HepG2 (cell line): ENCODE results near the gene CNTROB. TPM values are rescaled to one million over a fixed set of nuclear protein-coding genes. Genes with fewer than 3 reads are reported as not detected.
A peak's percentile ranks its signal among the peaks of the same experiment; 100 is the strongest.

Experiments
- AGO2 ChIP-seq: fragments of 200-400 bp; formaldehyde crosslinking; optimal IDR thresholded peaks from 2 replicates; pipeline ENCODE3; 2017; ENCODE audit warnings: mild to moderate bottlenecking, low read depth, low read length, moderate library complexity
- CENPBD1 ChIP-seq: sonication (generic); formaldehyde crosslinking; IDR thresholded peaks from 2 replicates; pipeline ENCODE4 v1.8.0; 2022; ENCODE audit warnings: missing genetic modification reagents, low read depth, mild to moderate bottlenecking, borderline replicate concordance
- PHF8 ChIP-seq: sonication (generic); formaldehyde crosslinking; IDR thresholded peaks from 2 replicates; pipeline ENCODE4 v1.5.0; 2020; ENCODE audit warnings: missing genetic modification reagents
- PLSCR1 ChIP-seq: sonication (generic); formaldehyde crosslinking; IDR thresholded peaks from 2 replicates; pipeline ENCODE4 v1.5.0; 2020; ENCODE audit warnings: missing genetic modification reagents, mild to moderate bottlenecking, borderline replicate concordance
- ZMYM2 ChIP-seq: sonication (generic); formaldehyde crosslinking; IDR thresholded peaks from 2 replicates; pipeline ENCODE4 v1.8.0; 2022; ENCODE audit warnings: mild to moderate bottlenecking, missing genetic modification reagents
- ZNF333 ChIP-seq: sonication (generic); formaldehyde crosslinking; IDR thresholded peaks from 2 replicates; pipeline ENCODE4 v1.4.0; 2020; ENCODE audit warnings: mild to moderate bottlenecking, missing genetic modification reagents, borderline replicate concordance
- ZNF44 ChIP-seq: sonication (generic); formaldehyde crosslinking; IDR thresholded peaks from 2 replicates; pipeline ENCODE4 v1.5.1; 2020; ENCODE audit warnings: mild to moderate bottlenecking, missing genetic modification reagents
- ZNF891 ChIP-seq: sonication (generic); formaldehyde crosslinking; IDR thresholded peaks from 2 replicates; pipeline ENCODE4 v1.5.0; 2020; ENCODE audit warnings: mild to moderate bottlenecking, missing genetic modification reagents
- polyA plus RNA-seq, 8 experiments: library from polyadenylated mRNA; depleted of rRNA in 3 of 8; stranded (reverse) in 7 of 8; unstranded in 1 of 8; fragments of >200 nt; fragmentation: Illumina TruSeq in 4 of 8; extraction: Trizol in 4 of 8; gene quantifications; 2 replicates each; pipeline versions ENCODE4 v1.2.1 to v1.2.3, GENCODE V29; 2011 to 2016; ENCODE audit warnings: low read depth in 4 of 8, missing spikeins in 1 of 8, mixed read lengths in 1 of 8; ENCODE audit not compliant: insufficient read depth in 1 of 8
- total RNA-seq, 5 experiments: library from RNA; depleted of rRNA; stranded (reverse); fragments of >200 nt; fragmentation: Illumina TruSeq; extraction: Trizol; gene quantifications; 2 replicates each; pipeline ENCODE4 v1.2.3, GENCODE V29; 2016; ENCODE audit warnings: low read depth in 1 of 5
- TF ChIP-seq, protein P1 (sequence below), 2 experiments: fragments of 450-650 bp in 1 of 2; sonication (generic) in 1 of 2; formaldehyde crosslinking in 1 of 2; IDR thresholded peaks; 2 replicates each; pipeline versions ENCODE4 v1.6.1 to v1.8.0; 2016 to 2022; ENCODE audit warnings: antibody characterized with exemption in 1 of 2, mild to moderate bottlenecking in 1 of 2, missing genetic modification reagents in 1 of 2
- TF ChIP-seq, protein P2 (sequence below): IDR thresholded peaks from 2 replicates; pipeline ENCODE4 v1.6.1; 2016; ENCODE audit warnings: low read depth
- TF ChIP-seq, protein P3 (sequence below): sonication (generic); formaldehyde crosslinking; IDR thresholded peaks from 2 replicates; pipeline ENCODE4 v1.4.0; 2020; ENCODE audit warnings: mild to moderate bottlenecking, missing genetic modification reagents
- TF ChIP-seq, protein P4 (sequence below): sonication (generic); formaldehyde crosslinking; IDR thresholded peaks from 2 replicates; pipeline ENCODE4 v1.4.0; 2020; ENCODE audit warnings: missing genetic modification reagents

The CNTROB gene
- total and polyA plus RNA-seq, 2 of the 13 experiments (the other 11 are each of a cell fraction or from before 2014, with no cell fraction given), result 21.2 to 24.1 TPM

DNA sequence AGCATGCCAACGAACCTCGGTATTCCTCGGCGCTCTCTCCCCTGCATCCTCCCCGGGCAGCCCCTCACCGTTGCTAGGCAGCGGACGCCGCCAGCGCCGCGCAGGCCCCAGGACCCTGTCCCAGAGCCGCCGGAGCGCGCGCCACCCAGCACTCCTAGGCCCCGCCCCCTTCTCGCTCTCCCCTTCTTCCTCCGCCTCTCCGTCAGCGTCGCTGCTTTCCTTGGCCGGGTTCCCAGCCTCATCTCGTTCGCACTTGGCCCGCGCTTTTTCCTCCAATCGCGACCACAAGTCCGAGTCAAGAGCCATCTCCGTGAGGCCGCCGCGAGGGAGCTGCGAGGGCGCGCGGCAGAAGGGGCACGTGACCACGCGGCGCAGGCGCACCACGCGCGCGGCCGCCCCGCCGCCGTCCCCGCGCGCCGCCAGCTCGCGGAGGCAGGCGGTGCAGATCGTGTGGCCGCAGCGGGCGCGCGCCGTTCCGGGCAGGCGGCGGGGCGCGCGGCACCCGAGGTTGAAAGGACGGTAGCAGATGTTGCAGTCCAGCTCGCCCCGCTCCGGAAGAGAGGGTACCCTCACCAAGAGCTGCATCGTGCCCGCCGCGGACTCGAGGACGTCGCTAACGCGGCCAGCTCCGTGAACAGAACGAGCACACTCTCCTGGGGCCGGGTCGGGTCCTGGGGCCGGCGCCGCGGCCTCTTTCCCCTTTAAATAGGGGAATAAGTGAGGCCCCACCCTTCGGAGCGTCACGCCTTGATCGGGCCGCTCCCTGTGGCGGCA, 16.2 kb upstream of the CNTROB start, which contains the start of gene RNF227 (continued):
- TF ChIP-seq, protein P1, sequence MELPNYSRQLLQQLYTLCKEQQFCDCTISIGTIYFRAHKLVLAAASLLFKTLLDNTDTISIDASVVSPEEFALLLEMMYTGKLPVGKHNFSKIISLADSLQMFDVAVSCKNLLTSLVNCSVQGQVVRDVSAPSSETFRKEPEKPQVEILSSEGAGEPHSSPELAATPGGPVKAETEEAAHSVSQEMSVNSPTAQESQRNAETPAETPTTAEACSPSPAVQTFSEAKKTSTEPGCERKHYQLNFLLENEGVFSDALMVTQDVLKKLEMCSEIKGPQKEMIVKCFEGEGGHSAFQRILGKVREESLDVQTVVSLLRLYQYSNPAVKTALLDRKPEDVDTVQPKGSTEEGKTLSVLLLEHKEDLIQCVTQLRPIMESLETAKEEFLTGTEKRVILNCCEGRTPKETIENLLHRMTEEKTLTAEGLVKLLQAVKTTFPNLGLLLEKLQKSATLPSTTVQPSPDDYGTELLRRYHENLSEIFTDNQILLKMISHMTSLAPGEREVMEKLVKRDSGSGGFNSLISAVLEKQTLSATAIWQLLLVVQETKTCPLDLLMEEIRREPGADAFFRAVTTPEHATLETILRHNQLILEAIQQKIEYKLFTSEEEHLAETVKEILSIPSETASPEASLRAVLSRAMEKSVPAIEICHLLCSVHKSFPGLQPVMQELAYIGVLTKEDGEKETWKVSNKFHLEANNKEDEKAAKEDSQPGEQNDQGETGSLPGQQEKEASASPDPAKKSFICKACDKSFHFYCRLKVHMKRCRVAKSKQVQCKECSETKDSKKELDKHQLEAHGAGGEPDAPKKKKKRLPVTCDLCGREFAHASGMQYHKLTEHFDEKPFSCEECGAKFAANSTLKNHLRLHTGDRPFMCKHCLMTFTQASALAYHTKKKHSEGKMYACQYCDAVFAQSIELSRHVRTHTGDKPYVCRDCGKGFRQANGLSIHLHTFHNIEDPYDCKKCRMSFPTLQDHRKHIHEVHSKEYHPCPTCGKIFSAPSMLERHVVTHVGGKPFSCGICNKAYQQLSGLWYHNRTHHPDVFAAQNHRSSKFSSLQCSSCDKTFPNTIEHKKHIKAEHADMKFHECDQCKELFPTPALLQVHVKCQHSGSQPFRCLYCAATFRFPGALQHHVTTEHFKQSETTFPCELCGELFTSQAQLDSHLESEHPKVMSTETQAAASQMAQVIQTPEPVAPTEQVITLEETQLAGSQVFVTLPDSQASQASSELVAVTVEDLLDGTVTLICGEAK (IDR thresholded peaks at IDR 0.05), result no peak
- TF ChIP-seq, protein P1 (CRISPR knock-in tag; IDR thresholded peaks at IDR 0.05), result peak; percentile 77; the same call in 1 of the 2 replicates
- TF ChIP-seq PHF8, result peak; percentile 66; the same call in 1 of the 2 replicates
- TF ChIP-seq, protein P2, sequence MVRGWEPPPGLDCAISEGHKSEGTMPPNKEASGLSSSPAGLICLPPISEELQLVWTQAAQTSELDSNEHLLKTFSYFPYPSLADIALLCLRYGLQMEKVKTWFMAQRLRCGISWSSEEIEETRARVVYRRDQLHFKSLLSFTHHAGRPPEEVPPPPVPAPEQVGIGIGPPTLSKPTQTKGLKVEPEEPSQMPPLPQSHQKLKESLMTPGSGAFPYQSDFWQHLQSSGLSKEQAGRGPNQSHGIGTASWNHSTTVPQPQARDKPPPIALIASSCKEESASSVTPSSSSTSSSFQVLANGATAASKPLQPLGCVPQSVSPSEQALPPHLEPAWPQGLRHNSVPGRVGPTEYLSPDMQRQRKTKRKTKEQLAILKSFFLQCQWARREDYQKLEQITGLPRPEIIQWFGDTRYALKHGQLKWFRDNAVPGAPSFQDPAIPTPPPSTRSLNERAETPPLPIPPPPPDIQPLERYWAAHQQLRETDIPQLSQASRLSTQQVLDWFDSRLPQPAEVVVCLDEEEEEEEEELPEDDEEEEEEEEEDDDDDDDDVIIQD (CRISPR knock-in tag), result no peak
- TF ChIP-seq, protein P3, sequence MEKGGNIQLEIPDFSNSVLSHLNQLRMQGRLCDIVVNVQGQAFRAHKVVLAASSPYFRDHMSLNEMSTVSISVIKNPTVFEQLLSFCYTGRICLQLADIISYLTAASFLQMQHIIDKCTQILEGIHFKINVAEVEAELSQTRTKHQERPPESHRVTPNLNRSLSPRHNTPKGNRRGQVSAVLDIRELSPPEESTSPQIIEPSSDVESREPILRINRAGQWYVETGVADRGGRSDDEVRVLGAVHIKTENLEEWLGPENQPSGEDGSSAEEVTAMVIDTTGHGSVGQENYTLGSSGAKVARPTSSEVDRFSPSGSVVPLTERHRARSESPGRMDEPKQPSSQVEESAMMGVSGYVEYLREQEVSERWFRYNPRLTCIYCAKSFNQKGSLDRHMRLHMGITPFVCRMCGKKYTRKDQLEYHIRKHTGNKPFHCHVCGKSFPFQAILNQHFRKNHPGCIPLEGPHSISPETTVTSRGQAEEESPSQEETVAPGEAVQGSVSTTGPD, result no peak
- TF ChIP-seq PLSCR1 (CRISPR knock-in tag), result no peak
- TF ChIP-seq ZNF44 (CRISPR knock-in tag), result peak; percentile 26; the same call in 1 of the 2 replicates
- no peak for TF ChIP-seq ZMYM2
- TF ChIP-seq CENPBD1 (CRISPR knock-in tag), result no peak
- no peak for TF ChIP-seq ZNF333 (CRISPR knock-in tag)
- no peak for TF ChIP-seq AGO2
- peak; percentile 89; the same call in 1 of the 2 replicates for TF ChIP-seq ZNF891 (CRISPR knock-in tag)
- TF ChIP-seq, protein P4, sequence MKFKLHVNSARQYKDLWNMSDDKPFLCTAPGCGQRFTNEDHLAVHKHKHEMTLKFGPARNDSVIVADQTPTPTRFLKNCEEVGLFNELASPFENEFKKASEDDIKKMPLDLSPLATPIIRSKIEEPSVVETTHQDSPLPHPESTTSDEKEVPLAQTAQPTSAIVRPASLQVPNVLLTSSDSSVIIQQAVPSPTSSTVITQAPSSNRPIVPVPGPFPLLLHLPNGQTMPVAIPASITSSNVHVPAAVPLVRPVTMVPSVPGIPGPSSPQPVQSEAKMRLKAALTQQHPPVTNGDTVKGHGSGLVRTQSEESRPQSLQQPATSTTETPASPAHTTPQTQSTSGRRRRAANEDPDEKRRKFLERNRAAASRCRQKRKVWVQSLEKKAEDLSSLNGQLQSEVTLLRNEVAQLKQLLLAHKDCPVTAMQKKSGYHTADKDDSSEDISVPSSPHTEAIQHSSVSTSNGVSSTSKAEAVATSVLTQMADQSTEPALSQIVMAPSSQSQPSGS (CRISPR knock-in tag), result 0 out of 2 replicates have a peak, but pooled peaks have one; percentile 13
